HG03064 (cell line): Measurements from ENCODE around the gene DDX49.
"Not testable (repeated sequence)": the region's sequence is repeated elsewhere in the genome, so short reads cannot be mapped to it uniquely, and the experiment has no call there.

Experiments
- ATAC-seq: cut with Tn5 transposase; IDR thresholded peaks from one replicate; pipeline ENCODE4 v1.9.1; 2021; ENCODE audit warnings: low read depth; ENCODE audit not compliant: unreplicated experiment

DDX49 gene

DNA sequence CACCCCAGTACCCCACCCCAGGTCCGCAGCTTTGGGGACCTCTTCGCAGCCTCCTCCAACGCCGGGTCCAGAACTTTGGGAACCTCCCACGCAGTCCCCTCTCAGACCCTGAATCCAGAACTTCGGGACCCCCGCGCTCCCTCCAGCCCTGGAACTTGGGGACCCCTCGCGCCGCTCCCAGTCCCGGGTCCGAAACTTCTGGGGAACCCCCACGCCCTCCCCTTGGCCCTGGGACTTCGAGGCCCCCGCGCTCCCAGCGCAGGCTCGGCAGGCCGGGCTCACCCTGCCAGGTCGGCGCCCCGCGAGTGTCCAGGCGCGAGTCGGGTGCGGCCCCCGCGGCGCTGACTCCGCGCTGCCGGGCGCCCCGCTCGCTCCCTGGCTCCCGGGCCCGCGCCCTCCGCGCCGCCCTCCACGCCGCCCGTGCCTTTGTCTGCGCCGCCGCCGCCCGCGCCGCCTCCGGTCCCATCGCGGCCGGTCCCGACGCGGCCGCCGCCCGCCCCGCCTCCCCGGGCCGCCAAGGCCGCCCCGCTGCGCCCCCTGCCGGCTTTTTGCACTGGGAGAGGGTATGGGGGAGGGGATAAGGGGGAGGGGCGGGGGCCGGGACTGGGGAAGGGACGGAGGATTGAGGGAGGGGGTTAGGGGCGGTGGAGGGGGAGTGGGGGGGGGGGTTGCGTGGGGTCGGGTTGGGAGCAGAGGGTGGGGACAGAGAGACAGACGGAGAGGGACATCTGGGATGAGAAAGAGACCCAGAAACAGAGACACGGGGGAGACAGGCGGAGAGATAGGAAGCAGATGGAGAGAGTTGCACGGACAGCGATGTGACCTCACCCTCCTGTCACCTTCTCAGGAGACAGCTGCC lies 21.5 kb downstream of the DDX49 start, which contains the start of gene HOMER3:
HOMER3 (minus strand) TSS at position 449 of the 859 bp plus-strand sequence. CDS start 2,235 bp downstream, outside the sequence.
- no peak for ATAC-seq

DNA sequence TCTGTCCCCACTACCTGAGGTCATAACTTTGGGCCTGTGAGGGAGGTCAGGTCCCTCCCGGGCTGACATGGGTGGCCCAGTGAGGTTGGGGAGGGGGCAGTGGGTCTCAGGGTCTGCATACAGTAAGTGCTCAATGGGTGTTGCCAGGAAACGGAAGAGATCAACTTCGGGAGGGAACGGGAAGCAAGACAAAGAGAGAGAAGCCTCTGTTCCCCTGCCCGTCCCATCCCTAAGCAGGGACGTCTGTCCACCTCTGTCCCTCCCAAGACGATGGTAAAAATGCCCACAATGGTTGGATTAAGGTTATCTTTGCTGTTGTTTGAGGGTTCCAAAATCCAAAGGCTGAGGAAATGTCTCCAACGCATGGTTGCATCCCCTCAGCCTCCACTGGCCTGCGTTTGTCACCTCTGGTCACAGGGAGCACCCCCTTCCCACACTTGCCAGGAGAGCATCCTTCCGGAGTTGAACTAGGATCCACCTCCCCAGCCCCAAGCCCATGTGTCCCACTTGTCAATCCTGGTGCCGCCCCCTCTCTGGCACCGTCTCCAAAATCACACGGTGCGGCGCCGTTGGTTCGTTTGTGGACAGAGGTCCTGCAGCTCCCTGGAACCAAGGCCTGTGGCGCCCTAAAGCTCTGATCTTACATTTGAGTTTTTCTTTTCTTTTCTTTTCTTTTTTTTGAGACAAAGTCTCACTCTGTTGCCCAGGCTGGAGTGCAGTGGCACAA lies 22.3 kb downstream of the DDX49 start:
- no peak for ATAC-seq

DNA sequence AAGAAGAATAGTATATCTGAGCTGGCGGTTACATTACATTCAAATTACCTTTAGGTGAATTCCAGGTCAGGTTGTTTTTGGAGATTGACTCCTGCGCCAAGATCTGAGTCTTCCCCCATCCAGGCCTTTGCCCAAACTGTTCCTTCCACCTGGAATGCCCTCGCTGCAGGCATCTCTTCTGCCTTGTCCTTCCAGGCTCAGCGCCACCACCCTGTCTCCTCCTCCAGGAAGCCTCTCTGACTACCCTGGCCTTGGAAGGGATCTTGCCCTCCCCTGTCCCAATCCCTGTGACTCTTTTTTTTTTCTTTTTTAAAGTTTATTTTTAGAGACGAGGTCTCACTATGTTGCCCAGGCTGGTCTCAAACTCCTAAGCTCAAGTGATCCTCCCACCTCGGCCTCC lies 23.2 kb downstream of the DDX49 start:
- ATAC-seq = no peak

DNA sequence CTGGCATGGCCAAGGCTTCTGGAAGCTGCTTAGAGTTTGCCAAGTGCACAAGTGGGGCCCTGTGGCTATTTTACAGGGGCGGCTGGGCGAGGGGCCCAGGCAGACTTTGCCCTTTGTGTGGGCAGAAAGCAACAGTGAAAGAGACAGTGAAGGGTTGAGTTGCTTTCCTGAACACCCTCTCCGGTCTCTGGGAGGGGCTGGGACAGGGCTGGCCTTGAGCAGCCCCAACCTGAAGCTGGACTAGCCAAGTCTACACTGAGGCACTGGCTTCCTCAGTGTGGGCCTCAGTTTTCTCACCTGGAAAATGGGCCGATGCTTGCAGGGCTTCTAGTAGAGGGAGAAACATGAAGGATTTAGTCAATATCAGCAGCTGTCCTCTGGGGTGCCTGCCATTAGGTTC lies 23.9 kb downstream of the DDX49 start:
- no peak for ATAC-seq

DNA sequence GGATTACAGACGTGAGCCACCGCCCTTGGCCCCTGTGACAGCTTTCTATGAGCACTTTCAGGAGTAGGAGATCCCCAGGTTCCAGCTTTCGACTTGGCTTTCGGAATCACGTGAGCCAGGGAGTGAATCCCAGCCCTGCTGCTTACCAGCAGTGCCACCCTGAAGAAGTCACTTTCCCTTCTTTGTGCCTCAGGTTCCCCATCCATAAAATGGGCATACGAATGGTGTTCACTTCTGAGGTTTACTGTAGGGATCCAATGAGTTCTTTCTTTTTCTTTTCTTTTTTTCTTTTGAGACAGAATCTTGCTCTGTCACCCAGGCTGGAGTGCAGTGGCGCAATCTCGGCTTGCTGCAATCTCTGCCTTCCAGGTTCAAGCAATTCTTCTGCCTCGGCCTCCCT lies 25.8 kb downstream of the DDX49 start:
- ATAC-seq = no peak

DNA sequence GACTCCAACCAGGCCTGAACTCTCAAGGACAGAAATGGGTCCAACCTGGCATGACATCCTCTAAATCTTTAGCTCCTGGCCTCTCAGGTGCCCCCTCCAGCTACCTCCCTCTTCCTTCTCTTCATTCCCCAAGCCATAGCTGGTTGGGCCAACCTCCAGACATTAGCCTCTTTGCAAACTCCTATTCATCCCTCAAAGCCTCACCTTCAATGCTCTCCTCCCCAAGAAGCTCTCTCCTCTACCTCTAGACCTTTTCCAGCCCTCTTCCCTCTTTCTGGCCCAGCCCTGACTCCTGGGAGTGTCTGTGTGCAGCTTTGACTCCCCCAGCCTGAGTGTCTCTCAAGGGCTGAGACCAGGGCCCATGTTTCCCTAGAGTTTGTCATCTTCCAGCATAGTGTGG lies 26.8 kb downstream of the DDX49 start:
- no peak for ATAC-seq

GRCh38 chr19:18946918-18947317 lies 27.4 kb downstream of the DDX49 start:
- ATAC-seq = no peak

- ATAC-seq = no peak
These were observed 28.8 kb downstream of the DDX49 start for GRCh38 chr19:18948075-18948975.

GRCh38 chr19:18948976-18949356 lies 29.5 kb downstream of the DDX49 start:
- ATAC-seq = no peak

DNA sequence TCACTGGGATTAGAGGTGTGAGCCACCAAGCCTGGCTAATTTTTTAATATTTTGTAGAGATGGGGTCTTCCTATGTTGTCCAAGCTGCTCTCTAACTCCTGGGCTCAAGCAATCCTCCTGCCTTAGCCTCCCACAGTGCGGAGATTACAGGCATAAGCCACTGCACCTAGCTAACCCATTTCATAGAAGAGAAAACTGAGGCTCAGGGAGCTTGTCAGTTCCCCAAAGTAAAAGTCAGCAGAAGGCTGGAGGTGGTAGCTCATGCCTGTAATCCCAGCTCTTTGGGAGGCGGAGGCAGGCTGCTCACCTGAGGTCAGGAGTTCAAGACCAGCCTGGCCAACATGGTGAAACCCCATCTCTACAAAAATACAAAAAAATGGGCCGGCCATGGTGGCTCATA lies 30.3 kb downstream of the DDX49 start:
- no peak for ATAC-seq

DNA sequence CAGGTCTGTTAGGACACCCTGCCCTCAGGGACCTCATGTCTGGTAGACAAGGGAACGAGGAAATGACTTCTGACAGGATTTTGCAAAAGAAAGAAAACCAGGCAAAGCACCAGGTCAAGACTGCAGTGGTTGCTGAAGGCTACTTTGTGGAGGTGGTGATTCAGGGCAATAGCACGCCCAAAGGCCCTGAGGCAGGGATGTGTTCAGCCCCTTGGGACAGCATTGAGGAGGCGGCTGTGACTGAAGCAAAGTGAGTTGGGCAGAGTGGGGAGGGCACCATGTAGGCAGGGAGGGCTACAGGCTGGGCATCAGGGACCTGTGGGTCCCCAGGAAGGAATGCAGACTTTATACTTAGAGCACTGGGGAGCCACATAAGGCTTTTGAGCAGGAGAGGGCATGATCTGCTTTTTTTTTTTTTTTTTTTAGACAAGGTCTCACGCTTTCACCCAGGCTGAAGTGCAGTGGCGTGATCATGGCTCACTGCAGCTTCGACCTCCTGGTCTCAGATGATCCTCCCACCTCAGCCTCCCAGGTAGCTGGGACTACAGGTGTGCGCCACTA lies 32.3 kb downstream of the DDX49 start:
- no peak for ATAC-seq

DNA sequence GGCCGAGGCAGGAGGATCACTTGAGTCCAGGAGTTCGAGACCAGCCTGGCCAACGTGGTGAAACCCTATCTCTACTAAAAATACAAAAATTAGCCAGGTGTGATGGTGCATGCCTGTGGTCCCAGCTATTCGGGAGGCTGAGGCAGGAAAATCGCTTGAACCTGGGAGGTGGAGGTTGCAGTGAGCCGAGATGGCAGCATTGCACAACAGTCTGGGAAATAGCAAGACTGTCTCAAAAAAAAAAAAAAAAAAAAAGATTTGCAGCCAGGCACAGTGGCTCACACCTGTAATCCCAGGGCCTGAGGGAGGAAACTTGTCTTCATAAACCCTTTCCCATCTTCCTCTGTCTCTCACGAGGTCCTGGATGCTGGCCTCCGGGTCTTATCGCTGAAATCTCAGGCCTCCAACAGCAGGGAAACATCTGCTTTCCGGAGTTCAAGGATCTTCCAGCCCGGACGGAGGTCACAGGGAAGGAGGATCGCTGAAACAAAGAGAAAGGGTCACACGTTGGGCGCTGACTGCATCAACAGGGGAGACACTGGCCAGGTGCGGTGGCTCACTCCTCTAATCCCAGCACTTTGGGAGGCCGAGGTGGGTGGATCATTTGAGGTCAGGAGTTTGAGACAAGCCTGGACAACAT lies 33.0 kb downstream of the DDX49 start:
- not testable (repeated sequence) for ATAC-seq

GRCh38 chr19:18954094-18954493 lies 34.6 kb downstream of the DDX49 start:
- ATAC-seq = no peak

- ATAC-seq = no peak
These were observed 35.5 kb downstream of the DDX49 start for GRCh38 chr19:18955042-18955441.

GRCh38 chr19:18960370-18960769 lies 40.9 kb downstream of the DDX49 start:
- no peak for ATAC-seq

DNA sequence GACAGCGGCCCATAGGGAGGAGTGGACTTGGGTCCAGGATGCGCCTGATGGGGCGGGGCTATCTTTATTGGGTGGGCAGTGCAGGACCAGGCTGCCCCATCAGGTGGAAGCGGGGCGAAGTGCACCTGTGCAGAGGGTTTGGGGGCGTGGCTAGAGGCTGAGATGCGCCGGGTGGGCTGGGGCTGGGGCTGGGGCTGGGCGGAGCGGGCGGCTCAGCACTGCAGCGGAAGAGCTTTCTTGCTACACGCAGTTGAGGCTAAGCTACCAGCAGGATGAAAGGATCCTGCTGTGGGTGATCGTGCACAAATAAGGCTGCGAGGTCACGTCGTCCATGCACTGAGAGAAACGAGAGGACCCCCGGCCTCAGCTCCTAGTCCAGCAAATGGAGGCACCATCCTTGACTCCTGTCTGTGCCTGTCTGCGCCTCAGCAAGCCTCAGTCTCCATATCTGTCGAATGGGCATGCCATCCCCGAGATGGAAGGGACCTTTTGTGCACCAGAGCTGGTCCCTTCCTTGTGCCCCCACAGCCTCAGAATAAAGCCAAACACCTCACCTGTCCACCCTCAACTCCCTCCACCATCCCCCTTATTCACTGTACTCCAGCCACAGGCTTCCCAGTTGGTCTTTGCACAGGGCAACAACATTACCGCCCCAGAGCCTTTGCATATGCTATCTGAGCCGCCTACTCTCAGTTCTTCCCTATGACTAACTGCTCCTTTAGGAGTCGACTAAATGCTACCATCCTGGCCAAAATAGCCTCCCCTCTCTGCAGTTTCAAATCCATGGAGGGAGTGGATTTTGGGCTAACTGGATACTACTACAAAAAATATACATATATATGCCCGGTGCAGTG lies 42.5 kb downstream of the DDX49 start:
- ATAC-seq = no peak

GRCh38 chr19:18964121-18964520 lies 44.6 kb downstream of the DDX49 start:
- no peak for ATAC-seq

GRCh38 chr19:18966307-18966706 lies 46.8 kb downstream of the DDX49 start:
- ATAC-seq = no peak
